ENCODE data around the gene DUSP7. TPM values are rescaled to one million over a fixed set of nuclear protein-coding genes. Genes with fewer than 3 reads are reported as not detected.

The DUSP7 gene
- total and polyA plus RNA-seq, 9 of the 15 experiments (the other 6 are each of a cell fraction or from before 2014, with no cell fraction given) = 0.45 to 15.8 (median 8.2) TPM

DNA sequence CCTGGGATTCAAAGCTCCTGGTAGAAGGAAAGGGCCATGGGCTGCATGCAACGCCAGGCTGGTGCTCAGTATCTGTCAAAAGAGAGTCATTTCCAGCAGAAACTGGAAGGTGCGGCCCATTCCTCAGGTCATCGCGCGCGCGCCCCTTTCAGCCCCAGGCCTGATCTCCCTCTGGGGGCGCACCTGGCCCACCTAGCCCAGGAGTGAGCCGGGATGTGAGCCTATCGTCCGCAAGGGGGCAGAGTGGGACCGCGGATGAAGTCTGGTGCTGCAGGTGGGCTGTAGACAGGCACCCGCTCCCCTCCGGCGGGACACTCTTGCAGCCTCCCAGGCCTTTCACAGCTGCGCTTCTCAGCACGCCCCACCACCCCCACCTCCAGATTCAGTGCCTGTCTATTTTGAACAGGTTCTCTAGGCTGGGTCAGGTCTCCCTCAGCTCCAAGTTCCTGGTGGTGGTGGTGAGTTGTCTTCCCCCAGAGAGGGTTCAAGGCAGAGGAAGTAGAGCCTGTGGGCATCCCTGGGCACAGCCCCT is 54.9 kb downstream of the DUSP7 start (continued):
- TF ChIP-seq, protein P1, sequence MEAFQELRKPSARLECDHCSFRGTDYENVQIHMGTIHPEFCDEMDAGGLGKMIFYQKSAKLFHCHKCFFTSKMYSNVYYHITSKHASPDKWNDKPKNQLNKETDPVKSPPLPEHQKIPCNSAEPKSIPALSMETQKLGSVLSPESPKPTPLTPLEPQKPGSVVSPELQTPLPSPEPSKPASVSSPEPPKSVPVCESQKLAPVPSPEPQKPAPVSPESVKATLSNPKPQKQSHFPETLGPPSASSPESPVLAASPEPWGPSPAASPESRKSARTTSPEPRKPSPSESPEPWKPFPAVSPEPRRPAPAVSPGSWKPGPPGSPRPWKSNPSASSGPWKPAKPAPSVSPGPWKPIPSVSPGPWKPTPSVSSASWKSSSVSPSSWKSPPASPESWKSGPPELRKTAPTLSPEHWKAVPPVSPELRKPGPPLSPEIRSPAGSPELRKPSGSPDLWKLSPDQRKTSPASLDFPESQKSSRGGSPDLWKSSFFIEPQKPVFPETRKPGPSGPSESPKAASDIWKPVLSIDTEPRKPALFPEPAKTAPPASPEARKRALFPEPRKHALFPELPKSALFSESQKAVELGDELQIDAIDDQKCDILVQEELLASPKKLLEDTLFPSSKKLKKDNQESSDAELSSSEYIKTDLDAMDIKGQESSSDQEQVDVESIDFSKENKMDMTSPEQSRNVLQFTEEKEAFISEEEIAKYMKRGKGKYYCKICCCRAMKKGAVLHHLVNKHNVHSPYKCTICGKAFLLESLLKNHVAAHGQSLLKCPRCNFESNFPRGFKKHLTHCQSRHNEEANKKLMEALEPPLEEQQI (IDR thresholded peaks at IDR 0.05) = no peak
- no peak for TF ChIP-seq HDAC2 (IDR thresholded peaks at IDR 0.05)
- TF ChIP-seq NR2C1 (IDR thresholded peaks at IDR 0.05) = no peak
- TF ChIP-seq NR2C1 (tag; IDR thresholded peaks at IDR 0.05) = no peak
- TF ChIP-seq HEY1 (CRISPR knock-in tag; IDR thresholded peaks at IDR 0.05; ENCODE audit: borderline replicate concordance) = no peak
- no peak for TF ChIP-seq NR1H2 (CRISPR knock-in tag; IDR thresholded peaks at IDR 0.05)
- no peak for TF ChIP-seq ATF7 (IDR thresholded peaks at IDR 0.05)
- TF ChIP-seq, protein P2, sequence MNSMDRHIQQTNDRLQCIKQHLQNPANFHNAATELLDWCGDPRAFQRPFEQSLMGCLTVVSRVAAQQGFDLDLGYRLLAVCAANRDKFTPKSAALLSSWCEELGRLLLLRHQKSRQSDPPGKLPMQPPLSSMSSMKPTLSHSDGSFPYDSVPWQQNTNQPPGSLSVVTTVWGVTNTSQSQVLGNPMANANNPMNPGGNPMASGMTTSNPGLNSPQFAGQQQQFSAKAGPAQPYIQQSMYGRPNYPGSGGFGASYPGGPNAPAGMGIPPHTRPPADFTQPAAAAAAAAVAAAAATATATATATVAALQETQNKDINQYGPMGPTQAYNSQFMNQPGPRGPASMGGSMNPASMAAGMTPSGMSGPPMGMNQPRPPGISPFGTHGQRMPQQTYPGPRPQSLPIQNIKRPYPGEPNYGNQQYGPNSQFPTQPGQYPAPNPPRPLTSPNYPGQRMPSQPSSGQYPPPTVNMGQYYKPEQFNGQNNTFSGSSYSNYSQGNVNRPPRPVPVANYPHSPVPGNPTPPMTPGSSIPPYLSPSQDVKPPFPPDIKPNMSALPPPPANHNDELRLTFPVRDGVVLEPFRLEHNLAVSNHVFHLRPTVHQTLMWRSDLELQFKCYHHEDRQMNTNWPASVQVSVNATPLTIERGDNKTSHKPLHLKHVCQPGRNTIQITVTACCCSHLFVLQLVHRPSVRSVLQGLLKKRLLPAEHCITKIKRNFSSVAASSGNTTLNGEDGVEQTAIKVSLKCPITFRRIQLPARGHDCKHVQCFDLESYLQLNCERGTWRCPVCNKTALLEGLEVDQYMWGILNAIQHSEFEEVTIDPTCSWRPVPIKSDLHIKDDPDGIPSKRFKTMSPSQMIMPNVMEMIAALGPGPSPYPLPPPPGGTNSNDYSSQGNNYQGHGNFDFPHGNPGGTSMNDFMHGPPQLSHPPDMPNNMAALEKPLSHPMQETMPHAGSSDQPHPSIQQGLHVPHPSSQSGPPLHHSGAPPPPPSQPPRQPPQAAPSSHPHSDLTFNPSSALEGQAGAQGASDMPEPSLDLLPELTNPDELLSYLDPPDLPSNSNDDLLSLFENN (IDR thresholded peaks at IDR 0.05; ENCODE audit: low read depth in 2 of 2, low read length in 2 of 2) = no peak
- TF ChIP-seq ETV1 (tag; conservative IDR thresholded peaks at IDR 0.05; ENCODE audit: low read depth) = no peak
- TF ChIP-seq HNRNPH1 (optimal IDR thresholded peaks at IDR 0.05; ENCODE audit: low read depth, low read length) = no peak
- TF ChIP-seq SP1 (CRISPR knock-in tag; IDR thresholded peaks at IDR 0.05) = peak; percentile 19; the same call in 1 of the 2 replicates
- no peak for TF ChIP-seq ZNF253 (CRISPR knock-in tag; conservative IDR thresholded peaks at IDR 0.05)
- no peak for TF ChIP-seq RBM39 (optimal IDR thresholded peaks at IDR 0.05; ENCODE audit: low read depth, low read length)
- TF ChIP-seq CXXC5 (CRISPR knock-in tag; IDR thresholded peaks at IDR 0.05) = no peak
- TF ChIP-seq DMBX1 (CRISPR knock-in tag; IDR thresholded peaks at IDR 0.05; ENCODE audit: borderline replicate concordance) = no peak
- TF ChIP-seq, protein P3, sequence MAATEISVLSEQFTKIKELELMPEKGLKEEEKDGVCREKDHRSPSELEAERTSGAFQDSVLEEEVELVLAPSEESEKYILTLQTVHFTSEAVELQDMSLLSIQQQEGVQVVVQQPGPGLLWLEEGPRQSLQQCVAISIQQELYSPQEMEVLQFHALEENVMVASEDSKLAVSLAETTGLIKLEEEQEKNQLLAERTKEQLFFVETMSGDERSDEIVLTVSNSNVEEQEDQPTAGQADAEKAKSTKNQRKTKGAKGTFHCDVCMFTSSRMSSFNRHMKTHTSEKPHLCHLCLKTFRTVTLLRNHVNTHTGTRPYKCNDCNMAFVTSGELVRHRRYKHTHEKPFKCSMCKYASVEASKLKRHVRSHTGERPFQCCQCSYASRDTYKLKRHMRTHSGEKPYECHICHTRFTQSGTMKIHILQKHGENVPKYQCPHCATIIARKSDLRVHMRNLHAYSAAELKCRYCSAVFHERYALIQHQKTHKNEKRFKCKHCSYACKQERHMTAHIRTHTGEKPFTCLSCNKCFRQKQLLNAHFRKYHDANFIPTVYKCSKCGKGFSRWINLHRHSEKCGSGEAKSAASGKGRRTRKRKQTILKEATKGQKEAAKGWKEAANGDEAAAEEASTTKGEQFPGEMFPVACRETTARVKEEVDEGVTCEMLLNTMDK (IDR thresholded peaks at IDR 0.05; ENCODE audit: borderline replicate concordance, insufficient read depth, low read depth, low read length, poor library complexity, severe bottlenecking) = peak; percentile 30
- no peak for TF ChIP-seq JUNB (CRISPR knock-in tag; conservative IDR thresholded peaks at IDR 0.05)
- no peak for TF ChIP-seq HOXB6 (CRISPR knock-in tag; IDR thresholded peaks at IDR 0.05; ENCODE audit: borderline replicate concordance)
- TF ChIP-seq ZNF384 (IDR thresholded peaks at IDR 0.05; ENCODE audit: low read depth, low read length) = no peak
- no peak for TF ChIP-seq MCM5 (IDR thresholded peaks at IDR 0.05; ENCODE audit: low read depth)
- TF ChIP-seq SRSF3 (IDR thresholded peaks at IDR 0.05; ENCODE audit: insufficient read depth, low read length) = no peak
